ENCODE data around the gene ASTN2.

The ASTN2 gene

DNA sequence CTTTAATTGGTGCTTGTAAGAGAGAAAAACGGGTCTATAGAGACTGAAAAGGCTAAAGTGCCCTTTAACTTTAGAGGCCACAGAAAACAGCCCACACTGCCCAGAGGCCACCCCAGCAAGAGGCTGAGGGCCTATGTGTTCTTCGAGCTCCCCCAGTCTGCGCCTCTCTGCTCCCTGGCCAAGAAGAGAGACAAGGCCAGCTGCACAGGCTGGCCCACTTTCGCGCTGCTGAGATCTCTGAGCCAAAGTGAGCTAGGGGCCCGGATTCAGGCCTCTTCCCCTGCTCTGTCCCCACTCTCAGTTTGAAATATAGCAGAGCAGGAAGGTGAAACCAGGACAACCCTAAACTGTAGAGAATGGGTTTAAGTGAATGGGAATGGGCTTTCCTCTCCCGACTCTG is 859.7 kb downstream of the ASTN2 start:
- H3K27me3 ChIP-seq (ENCODE audit: control insufficient read depth, low read length) = no peaks in the 10 kb centered on the region
- no peaks in the 10 kb centered on the region for H3F3A ChIP-seq (ENCODE audit: control insufficient read depth, insufficient read depth)
- H3K9me2 ChIP-seq (replicated peaks; ENCODE audit: control insufficient read depth, low read length) = no peaks in the 10 kb centered on the region
- no peaks in the 10 kb centered on the region for H3K79me2 ChIP-seq (ENCODE audit: control insufficient read depth, low read length)
- TF ChIP-seq EZH2phosphoT487 (IDR thresholded peaks at IDR 0.05; ENCODE audit: borderline replicate concordance, low read length) (no peak), CTCF (IDR thresholded peaks at IDR 0.05; ENCODE audit: low read depth, low read length, poor library complexity, severe bottlenecking) (no peak)
- H3K4me3 ChIP-seq (ENCODE audit: low read length) = no peak overlapping the region
- no peaks in the 10 kb centered on the region for H3K9me3 ChIP-seq (ENCODE audit: control insufficient read depth, insufficient read depth, low read length)
- H3K4me2 ChIP-seq (ENCODE audit: low read length) = no peak overlapping the region
- H3K4me1 ChIP-seq (ENCODE audit: control insufficient read depth, low read length) = no peaks in the 10 kb centered on the region
- H3K36me3 ChIP-seq (ENCODE audit: control insufficient read depth, low read length) = no peaks in the 10 kb centered on the region
- no peak overlapping the region for H3K27ac ChIP-seq (ENCODE audit: low read depth, low read length)
- H4K20me1 ChIP-seq (ENCODE audit: control insufficient read depth, insufficient read depth, low read depth, low read length) = no peaks in the 10 kb centered on the region

DNA sequence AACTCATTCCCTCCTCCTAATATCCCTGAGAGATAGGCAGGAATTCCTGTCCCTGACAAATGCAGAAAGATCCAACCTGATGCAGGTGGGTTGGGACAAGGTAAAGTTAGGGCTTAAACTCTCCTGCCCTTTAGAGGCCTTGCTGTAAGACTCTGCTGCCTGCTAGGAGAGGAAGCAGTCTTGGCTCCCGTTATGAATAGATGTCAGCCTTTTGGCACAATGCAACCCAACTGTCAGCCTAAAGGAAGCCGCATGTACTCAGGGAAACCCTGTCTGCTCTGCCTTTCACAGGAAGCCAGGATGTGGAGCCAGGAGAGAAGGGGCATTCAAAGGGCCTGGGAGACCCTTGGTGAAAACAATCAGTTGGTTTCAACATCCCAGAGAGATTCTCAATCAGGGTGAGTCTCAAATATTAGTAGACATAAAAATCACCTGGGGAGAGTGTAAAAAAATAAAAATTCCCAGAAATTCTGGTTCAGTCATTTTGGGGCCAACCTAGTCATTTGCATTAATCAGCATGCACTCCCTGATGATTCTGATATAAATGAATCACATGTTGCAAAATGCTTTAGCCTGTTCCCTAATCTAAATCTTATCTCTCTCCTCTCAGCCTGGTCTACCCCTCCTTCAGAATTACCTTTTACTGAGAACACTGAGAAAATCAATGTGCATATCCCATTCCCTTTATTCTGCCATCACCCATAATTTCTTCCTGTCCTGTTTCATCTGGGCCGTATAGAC is 864.0 kb downstream of the ASTN2 start:
- Histone ChIP-seq H3K27me3 (ENCODE audit: control insufficient read depth, low read length) (no peaks in the 10 kb centered on the region), H3F3A (ENCODE audit: control insufficient read depth, insufficient read depth) (no peaks in the 10 kb centered on the region), H3K27ac (ENCODE audit: low read depth, low read length) (no peak overlapping the region), H3K4me3 (ENCODE audit: low read length) (no peak overlapping the region), H3K9me2 (replicated peaks; ENCODE audit: control insufficient read depth, low read length) (no peaks in the 10 kb centered on the region), H3K9me3 (ENCODE audit: control insufficient read depth, insufficient read depth, low read length) (no peaks in the 10 kb centered on the region), H3K79me2 (ENCODE audit: control insufficient read depth, low read length) (no peaks in the 10 kb centered on the region), H4K20me1 (ENCODE audit: control insufficient read depth, insufficient read depth, low read depth, low read length) (no peaks in the 10 kb centered on the region), H3K36me3 (ENCODE audit: control insufficient read depth, low read length) (no peaks in the 10 kb centered on the region), H3K4me2 (ENCODE audit: low read length) (no peak overlapping the region), H3K4me1 (ENCODE audit: control insufficient read depth, low read length) (no peaks in the 10 kb centered on the region)
- TF ChIP-seq CTCF (IDR thresholded peaks at IDR 0.05; ENCODE audit: low read depth, low read length, poor library complexity, severe bottlenecking) (no peak), EZH2phosphoT487 (IDR thresholded peaks at IDR 0.05; ENCODE audit: borderline replicate concordance, low read length) (no peak)

- Histone ChIP-seq H3K27me3 (ENCODE audit: control insufficient read depth, low read length) (no peaks in the 10 kb centered on the region), H3K9me3 (ENCODE audit: control insufficient read depth, insufficient read depth, low read length) (no peaks in the 10 kb centered on the region), H3K36me3 (ENCODE audit: control insufficient read depth, low read length) (no peaks in the 10 kb centered on the region), H3K4me1 (ENCODE audit: control insufficient read depth, low read length) (no peaks in the 10 kb centered on the region), H3K4me2 (ENCODE audit: low read length) (no peak overlapping the region), H3K27ac (ENCODE audit: low read depth, low read length) (no peak overlapping the region), H4K20me1 (ENCODE audit: control insufficient read depth, insufficient read depth, low read depth, low read length) (no peaks in the 10 kb centered on the region), H3F3A (ENCODE audit: control insufficient read depth, insufficient read depth) (no peaks in the 10 kb centered on the region), H3K4me3 (ENCODE audit: low read length) (no peak overlapping the region), H3K9me2 (replicated peaks; ENCODE audit: control insufficient read depth, low read length) (no peaks in the 10 kb centered on the region), H3K79me2 (ENCODE audit: control insufficient read depth, low read length) (no peaks in the 10 kb centered on the region)
- no peak for TF ChIP-seq CTCF (IDR thresholded peaks at IDR 0.05; ENCODE audit: low read depth, low read length, poor library complexity, severe bottlenecking)
- TF ChIP-seq EZH2phosphoT487 (IDR thresholded peaks at IDR 0.05; ENCODE audit: borderline replicate concordance, low read length) = no peak
Measured at GRCh38 chr9:116549786-116550660, 864.8 kb downstream of the ASTN2 start.

All from DOHH2 (cell line).